GM21528 (cell line): ENCODE results near the gene HJV.

ENCODE experiments used
- ATAC-seq: cut with Tn5 transposase; IDR thresholded peaks from one replicate; pipeline ENCODE4 v1.9.1; 2021; ENCODE audit warnings: mild to moderate bottlenecking, moderate library complexity; ENCODE audit not compliant: unreplicated experiment, low FRiP score

The HJV gene

DNA sequence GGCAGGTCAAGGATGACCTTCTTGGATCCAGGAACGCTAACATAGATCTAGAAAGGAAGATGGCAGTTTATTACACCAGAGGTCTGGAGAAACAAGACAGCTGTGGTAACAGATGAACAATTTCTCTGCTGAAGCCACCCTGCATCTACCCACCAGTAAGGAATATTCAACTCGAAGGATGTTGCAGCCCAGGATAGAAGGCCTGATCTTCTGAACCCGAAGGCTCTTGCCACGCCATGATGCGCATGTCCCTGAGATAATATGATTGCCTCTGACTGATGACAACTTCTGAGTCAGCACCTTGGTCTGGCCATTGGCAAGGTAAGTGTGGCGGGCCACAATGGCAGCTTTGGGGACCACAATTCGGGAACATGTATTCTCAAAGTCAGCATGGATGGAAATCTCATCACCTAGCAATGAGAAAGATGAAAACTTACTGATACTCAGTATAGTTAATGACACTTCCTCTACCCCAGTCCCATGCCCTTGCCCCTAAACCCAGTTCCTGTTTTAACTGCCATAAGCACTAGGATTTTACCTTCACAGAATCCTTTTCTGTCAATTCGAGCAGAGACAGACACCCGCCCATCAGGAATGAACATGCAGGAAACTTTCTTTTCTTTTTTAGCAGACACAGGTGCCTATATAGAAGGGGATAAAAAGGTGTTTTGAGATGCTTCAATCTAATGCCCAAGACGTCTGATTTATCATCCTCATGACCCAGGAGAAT, 27.0 kb downstream of the HJV start:
- ATAC-seq = no peak

DNA sequence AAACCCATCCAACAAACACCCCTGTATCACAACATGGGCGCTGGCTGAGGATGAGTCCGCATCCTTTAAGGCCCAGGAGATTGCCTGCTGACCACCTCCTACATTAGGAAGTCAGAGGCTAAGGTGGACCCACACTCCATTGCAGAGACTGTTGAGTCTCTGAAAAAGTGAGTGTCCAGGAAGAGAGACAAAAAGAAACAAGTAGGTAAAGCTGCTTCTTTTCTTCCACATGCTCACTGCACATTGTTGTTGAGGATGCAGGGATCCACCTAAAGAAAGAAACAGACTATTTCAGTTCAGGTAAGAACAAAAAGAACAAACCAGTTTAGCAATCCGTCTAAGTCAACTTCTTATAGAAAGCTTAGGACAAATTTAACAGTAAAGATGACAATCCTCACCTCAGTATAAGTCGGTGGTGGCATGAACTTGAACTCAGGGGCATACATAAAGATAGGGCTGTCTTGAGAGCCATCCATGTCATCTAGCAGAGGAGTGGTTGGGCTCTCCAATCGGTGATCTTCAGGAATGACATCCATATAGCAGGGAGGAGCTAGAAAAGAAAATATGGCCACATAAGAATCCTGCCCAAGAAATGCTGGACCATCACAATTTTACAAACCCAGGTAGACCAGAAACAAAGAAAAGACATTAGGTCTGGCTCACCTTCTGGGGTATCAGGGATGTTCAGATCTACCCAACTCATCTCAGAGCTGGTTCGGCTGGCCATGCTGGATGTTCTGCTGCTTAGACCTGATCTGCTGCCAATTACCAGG, 27.7 kb downstream of the HJV start:
- ATAC-seq = no peak

DNA sequence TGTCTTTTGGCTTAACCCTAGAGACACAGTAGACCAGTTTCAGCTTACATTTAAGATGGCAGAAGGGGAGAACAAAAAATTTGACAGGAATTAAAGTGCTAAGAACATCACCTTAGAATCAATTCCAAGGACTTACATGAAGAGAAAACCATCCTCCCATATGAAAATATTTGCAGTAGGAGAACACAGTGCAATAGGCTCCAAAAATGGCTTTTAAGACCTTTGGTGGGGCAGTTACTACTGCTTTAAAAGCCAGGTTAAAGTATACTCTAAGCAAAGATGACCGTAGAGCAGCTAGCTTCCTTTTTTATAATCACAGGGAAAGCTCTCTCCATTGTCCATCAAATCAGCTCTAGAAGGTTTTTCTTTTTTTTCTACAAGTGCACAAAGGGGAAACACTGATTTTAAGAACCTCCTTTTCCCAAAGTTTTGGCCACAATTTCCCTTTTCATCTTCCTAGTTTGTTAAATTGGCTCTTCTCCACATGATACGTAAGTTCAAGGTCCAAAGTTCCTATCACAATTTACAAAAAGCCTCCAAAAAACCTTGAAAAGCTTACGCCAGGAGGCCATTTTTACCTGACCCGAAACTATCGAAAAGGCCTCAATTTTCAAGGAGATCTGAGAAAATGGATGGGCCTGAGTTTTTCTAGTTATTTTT, 28.4 kb downstream of the HJV start:
- no peak for ATAC-seq

DNA sequence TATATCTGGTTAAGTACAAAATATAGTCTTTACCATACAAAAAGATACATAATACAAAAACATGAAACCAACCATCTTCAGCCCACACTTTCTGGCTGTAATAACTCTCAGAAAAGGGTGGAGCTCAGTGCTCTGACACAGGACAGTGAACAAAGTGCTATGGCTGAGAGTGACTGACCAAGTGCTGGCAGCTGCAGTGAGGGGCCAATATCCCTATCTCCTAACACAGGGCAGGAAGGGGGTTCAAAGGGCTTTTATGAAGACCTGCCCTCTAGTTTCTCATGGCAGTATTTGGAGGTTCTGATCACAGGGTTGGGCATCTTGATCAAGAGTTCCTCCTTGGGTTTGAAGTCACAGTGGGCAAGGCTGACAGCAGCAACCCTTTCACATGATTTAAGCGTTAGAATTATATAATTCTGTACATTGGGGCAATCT, 29.0 kb downstream of the HJV start:
- ATAC-seq = no peak

DNA sequence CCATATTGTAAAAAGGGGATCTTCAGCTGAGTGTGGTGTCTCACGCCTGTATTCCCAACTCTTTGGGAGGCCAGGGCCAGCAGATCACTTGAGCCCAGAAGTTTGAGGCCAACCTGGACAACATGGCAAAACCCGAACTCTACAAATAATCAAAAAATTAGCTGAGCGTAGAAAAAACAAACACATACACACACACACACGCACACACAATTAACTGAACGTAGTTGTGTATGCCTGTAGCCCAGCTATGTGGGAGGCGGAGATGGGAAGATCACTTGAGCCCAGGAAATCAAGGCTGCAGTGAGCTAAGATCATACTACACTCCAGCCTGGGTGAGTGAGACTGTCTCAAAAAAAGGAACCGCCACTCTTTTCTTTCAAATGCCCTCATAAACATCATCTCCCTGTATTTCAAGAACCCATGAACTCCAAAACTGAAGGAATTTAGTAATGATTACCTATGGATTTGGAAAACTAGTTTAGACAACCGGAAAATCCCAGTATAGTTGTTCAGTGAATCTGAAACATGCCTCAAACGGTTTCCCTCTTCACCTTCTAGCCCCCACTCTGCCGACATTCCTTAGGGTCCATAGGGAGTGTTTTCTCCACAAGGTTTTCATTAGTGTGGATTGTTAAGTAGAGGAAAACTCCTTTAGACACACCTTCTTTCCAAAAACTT, 29.7 kb downstream of the HJV start:
- no peak for ATAC-seq

DNA sequence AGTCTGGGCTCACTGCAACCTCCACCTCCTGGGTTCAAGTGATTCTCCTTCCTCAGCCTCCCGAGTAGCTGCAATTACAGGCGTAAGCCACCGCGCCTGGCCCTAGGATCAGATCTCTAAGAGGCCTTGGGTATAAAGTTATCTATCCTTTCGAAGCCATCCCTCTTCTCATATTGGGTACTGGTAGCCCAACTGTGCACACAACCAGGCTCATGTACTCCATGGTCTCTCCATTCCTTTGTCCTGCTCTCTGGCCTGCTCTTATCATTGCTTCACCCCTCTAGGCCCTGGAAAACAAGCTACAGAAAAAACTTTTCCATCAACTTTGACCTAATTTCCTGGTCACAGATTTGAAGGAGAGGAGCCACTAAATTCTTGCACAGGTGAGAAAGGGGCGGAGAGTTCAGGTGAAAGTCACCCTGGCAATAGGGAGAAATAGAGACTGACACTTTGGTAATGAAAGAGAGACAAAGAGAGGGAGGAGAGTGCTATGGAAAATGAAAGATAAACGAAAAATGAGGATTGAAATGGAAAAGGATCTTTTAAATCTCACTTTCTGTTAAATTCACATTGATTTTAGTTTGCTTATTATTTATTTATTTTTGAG, 31.2 kb downstream of the HJV start:
- ATAC-seq = no peak

DNA sequence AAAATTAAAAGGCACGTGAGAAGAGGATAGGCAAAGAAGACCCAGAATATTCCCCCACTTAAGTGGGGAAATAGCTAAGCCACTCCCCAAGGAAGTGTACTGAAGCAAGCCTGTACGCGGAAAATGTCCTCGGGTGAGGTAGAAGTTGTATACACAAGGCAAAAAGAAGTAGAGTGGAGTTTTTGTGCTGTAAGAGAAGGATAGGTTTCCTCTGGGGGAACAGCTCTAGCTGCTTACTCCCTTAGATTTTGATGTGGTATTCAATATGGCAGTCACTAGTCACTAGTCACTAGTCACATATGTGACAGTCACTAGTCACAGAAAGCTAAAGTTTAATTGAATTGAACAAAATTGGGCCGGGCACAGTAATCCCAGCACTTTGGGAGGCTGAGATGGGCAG, 32.8 kb downstream of the HJV start:
- ATAC-seq = no peak

DNA sequence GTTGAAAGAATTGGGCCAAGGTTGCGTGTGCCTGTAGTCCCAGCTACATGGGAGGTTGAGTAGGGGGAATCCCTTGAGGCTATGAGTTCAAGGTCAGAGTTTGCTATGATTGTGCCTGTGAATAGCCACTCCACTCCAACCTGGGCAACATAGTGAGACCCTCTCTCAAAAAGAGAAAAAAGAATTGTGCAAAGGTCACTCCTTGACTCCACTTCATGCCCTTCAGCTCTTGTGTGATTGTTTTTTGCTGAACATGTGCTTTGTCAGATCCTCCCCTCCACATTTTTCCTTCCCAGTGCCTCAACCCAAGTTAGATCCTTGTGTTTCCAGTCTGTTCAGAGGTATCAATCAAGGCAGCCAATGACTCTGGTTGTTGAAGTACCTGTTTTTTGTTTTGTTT, 33.6 kb downstream of the HJV start:
- no peak for ATAC-seq

DNA sequence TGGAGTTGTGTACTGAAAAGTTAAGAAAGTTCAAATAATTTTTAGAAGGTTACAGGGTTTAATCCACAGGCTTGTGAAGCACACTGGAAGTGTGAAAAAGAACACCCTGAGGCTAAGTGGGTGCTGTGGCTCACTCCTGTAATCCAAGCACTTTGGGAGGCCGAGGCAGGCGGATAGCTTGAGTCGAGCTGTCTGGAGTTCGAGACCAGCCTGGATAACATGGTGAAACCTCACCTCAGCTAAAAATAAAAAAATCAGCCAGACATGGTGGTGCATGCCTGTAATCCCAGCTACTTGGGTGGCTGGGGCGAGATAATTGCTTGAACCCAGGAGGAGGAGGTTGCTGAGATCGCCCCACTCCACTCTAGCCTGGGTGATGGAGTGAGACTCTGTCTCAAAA, 35.0 kb downstream of the HJV start:
- no peak for ATAC-seq

DNA sequence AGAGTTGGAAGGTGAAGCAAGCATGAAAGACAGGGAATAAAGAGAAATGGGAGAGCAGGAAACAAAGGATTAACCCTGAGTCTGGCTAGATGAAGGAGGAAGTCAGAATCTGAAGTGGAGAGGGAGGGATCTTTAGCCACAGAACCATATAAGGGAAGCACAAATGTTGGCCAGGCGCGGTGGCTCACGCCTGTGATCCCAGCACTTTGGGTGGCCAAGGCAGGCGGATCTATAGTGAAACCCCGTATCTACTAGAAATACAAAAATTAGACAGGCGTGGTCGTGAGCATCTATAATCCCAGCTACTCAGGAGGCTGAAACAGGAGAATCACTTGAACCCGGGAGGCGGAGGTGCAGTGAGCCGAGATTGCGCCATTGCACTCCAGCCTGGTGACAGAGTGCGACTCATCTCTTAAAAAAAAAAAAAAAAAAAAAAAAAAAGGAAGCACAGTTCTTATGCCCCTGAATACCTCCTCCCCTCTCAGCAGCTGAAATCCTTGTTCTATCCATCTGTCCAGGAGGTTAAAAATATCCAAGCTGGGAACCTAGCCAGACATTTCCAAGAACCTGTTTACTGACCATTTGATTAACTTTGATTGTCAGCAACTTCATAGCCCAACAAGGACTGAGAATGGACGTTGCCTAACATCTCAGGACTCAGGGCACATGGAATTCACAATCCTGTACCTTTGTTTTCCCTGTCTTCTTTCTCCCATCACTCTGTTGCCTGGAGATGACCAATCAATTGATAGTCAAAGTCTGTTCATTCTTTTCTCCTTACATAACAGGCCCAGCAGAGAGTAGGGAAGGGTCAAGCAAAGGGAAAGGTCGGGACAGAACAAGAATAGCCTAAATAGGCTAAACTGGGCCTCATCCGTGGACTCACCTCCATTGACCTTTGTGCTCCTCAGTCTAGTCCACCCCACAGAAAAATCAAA, 35.8 kb downstream of the HJV start:
- ATAC-seq = no peak

DNA sequence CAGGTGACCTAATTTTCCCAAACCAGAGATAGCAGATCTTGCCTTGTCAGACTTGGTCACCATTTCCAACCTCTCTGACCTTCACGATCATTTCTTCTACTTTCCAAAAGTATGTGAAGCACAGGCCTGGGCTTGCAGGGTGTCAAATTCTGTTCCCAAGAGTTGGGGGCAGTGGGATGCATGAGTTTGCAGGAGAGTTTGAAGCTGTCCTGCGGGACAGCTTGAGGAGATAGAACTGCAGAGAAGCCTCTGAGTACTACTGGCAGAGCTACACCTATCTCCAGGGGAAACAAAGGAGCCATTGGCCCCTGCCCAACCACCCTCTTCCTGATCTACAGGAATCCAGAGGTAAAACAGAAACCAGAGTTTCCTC, 36.4 kb downstream of the HJV start:
- no peak for ATAC-seq

DNA sequence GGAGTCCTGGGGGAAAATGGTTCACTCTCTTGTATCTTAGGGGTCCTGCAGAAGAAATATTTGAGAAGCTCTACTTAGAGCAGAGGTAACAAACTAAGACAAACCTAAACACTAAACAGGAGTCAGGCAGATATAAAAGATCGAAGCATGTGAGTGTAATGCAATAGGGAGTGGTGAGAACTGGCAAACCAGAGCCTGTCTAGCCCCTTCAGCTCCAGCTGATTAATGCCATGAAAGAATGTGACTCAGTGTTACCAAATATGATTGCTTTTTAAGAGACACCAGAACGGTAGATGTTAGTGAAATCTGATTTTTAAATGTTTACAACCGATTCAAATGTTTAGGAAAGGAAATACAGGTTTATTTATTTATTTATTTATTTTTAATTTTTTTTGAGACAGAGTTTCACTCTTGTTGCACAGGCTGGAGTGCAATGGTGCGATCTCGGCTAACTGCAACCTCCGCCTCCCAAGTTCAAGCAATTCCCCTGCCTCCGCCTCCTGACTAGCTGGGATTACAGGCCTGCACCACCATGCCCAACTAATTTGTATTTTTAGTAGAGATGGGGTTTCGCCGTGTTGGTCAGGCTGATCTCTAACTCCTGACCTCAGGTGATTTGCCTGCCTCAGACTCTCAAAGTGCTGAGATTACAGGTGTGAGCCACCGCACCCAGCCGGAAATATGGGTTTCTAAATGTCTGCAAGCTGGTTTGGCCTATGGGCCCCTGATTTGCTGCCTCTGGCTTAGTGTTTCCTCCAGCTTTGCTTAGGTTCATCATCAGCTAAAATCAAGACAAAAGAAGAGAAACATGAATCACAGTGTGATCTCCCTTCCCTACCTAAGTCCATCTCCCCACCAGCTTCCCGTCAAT, 37.3 kb downstream of the HJV start:
- ATAC-seq = no peak

DNA sequence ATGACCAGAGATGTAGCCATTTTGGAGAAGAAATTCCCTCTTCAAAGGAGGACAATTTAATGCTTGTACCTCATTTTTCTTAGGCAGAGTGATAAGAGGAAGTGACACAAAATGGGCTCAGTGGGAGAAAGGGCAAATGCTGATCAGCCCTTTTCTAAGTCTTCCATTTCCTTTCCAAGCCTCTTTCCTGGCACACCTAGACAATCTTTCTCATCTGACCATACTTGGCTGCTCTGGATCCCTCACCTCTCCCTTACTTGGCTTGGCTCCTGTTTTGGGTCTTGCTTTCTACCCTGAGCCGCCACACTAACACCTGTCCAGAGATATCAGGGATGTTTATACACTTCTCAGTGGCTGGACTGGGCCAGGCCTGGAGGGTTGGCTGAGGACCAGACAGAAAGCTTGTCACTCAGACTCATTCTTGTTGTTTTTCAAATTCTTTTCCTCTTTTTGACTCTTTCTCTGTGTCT, 38.3 kb downstream of the HJV start:
- no peak for ATAC-seq

DNA sequence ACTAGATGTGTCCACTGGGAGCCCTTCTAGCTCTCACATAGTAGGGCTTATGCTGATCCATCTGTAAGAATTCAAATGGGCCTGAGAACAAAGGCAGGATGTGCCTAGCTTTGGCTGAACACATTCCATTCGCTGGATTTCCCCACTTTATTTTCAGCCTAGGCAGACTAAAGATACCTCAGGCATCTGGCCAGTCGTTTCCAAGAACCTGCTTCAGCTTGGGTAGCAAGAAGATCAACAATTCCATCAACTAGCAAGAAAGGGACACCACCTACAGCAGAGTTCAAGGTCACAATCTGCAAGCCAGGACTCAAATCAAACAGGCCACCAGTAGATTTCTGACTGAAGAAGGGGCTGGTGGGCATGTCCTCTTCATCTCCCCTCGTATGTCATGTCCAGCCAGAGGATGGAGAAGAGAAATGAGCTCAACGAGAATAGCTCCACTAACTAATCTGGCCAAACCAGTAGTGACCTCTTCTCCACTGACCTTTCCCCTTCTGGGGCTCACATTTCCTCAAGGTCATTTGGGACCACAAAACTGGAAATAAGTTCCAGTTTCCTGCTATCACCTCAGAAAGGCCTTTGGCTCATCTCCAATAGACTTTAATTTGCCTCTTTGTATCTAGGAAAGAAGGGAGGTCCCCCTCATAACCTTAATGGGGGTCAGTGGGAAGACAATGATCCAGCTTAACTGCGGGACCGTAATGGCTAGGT, 39.4 kb downstream of the HJV start:
- ATAC-seq = no peak

DNA sequence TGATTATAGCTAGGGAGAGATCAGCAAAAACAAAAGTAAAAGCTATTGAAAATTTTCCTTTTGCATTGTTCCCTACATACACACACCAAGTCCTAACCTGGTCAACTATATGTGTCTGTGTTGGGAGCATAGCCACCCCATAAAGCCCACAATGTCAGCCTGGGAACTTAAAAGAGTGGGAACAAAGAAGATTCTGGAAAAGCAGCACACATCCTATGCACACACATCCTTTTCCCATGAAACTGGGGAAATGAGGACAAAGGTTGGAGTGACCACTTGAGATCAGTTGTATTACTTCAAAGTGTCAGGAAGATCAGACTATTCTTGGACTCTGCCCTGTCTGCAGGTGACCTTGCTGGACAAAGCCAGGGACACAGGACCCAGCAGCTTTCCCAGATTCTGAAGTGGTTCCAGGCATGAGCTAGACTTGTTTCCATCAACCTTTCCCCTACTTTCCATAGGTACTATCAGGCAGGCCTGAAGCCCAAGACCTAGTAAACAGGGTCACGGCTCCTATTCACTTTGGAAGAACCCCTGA, 41.0 kb downstream of the HJV start:
- no peak for ATAC-seq

DNA sequence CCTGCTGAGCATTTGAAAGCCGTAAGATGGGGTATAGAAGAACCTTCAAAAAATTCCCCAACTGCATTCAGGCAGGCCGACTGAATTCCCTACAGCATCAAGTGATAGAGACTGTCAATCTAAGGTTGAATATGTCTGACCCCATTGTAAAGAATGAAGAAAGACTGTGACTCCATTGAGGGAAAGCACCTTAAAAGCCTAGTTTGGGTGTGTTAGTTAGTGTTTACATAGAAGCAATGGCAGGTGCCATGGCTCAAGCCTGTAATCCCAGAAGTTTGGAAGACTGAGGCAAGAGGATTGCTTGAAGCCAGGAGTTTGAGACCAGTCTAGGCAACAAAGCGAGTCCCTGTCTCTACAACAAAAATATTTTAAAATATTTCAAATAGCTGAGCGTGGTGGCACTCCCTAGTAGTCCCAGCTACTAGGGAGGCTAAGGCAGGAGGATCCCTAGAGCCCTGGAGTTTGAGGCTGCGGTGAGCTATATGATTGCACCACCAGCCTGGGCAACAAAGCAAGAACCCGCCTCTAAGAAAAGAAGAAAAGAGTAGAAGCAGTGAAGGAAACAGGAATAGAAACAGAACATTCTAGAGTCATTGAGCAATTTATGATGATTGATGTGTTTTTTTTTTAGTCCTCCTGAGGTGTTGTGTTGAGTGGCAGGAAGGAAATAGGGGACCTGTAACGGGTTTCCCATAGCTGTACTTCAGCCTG, 41.6 kb downstream of the HJV start:
- ATAC-seq = peak; percentile 11
